ENCODE measurements around the gene PPFIA1.
"Not testable (repeated sequence)": the region's sequence is repeated elsewhere in the genome, so short reads cannot be mapped to it uniquely, and the experiment has no call there.

The PPFIA1 gene

DNA sequence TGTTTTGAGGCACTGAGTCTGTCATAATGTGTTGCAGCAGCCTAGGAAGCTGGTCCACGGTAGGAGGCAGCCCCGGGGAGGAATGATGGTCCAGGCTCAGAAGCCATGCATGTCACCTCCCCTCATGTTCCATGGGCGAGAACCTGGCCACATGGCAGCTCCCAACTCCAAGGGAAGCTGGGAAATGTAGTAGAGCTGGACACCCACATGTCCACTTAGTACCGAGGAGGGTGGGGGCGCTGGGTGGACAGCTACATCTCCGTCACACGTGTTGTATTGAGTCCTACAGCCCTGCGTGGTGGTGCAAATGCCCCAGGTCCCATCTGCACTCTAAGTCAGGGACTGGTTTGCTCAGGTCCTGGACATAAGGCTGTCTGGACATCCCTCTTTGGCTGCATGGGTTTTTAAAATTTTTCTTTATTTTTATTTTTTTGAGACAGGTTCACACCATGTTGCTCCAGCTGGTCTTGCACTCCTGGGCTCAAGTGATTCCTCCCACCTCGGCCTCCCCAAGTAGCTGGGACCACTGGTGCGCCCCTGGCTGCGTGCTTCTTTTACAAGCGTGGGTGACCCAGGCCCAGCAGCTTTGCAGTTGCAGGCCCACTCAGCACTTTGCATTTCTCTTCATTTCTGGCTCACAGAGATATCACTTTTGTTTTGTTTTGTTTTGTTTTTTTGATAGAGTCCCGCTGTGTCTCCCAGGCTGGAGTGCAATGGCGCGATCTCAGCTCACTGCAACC, 123.9 kb downstream of the PPFIA1 start:
- no peak for DNase-seq (ENCODE audit: low read depth in 2 of 2)

DNA sequence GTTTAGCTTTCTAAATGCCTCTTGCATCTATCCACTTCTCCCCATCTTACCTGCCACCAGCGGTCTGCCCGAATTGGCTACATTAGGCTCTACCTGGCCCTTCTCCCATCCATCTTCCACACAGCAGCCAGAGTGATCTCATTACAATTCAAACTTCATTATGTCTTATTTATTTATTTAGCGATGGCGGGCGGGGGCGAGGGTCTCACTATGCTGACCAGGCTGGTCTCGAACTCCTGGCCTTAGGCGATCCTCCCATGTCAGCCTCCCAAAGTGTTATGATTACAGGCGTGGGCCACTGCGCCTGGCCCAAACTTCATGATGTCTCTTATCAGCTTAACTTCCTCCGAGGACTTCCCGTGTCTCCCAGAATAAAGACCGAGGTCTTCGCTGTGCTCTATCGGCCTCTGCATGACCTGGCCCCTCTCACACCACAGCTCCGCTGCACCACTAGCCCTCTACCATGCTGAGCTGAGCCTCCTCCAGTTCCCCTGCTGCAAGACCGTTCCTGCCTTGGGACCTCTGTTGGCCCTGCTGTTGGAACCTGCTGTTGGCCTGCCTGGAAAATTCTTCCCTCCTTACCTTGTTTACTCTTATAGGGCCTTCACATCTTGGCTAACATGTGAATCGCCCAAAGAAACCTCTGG, 127.0 kb downstream of the PPFIA1 start:
- DNase-seq (ENCODE audit: low read depth in 2 of 2): no peak

DNA sequence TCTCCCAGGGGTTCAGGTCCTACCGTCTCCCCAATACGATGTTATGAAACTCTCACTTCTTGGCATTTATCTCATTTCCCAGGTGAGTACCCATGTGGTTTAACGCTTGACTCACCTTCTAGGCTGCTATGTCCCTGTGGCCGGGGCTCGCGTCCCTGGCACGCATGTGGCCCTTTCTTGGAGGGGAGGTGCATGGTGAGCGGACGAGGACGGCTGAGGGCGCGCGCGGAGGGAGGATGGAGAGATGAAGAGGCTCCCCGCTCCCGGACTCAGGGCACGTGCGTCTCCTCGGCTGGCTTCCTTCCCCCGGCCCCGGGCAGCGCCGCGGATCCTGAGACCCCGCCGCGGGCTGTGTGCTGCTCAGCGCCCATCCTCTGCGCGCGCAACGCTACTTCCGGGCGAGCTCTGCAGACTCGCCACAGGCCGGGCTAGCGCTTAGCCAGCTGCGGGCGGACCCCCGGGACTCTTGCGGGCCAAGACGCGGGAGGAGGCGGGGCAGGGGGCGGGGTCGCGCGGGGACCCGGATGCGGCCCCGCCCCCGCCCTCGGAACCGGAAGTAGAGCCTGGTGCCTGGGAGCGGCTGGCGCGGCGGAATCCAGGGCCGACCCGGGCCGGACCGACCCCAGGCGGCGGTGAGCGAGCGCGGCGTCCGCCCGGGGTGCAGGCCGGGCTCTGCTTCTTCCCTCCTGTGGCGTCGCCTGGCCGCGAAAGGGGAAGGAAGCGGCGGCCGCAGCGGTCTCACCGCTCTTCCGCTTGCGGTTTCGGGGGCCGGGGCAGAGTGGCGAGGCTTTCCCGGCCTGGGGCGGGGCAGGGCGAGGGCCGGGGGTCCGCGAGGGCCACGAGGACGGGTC, 127.7 kb downstream of the PPFIA1 start, which contains the start of gene CTTN:
TSS of gene CTTN (plus strand) at position 547 of the 851 bp plus-strand sequence. CDS start 8,769 bp downstream, outside the sequence.
- DNase-seq (ENCODE audit: low read depth in 2 of 2): peak; percentile 41 to 66

DNA sequence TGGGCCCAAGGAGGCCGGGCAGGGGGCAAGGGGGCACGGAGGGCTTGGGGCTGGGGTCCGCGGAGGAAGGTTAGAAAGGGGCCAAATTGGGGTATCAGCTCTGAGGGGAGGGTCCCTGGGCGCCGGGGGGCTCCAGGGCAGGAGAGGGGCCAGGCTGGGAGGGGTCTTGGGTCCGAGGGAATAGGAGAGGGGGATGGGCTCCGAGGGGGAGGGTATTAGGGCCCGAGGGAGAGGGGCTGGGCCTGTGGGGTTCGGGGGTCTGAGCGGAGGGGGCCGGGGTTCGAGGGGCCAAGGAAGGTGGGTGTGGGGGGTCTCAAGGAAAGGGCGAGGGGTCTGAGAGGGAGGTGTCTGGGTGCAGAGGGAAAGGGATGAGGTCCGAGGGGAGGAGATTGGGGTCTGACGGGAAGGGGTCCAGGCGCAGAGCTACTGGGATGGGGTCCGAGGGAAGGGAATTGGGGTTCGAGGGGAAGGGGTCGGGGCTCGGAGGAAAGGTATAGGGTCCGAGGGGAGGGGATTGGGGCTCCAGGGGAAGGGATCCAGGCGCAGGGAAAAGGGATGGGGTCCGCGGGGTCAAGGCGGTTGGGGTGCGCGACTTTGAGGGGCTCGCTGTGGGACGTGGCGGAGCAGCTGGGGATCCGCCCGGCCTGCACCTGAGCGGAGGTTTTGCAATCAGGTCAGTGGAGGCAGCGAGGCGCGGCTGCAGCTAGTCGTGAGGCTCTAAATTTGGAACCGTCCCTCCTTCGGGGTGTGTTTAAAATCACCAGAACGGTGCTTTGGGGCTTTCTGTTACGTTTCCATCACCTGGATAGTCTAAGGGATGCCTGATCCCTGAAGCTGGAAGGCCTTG, 128.6 kb downstream of the PPFIA1 start:
- DNase-seq (ENCODE audit: low read depth in 2 of 2): no peak

DNA sequence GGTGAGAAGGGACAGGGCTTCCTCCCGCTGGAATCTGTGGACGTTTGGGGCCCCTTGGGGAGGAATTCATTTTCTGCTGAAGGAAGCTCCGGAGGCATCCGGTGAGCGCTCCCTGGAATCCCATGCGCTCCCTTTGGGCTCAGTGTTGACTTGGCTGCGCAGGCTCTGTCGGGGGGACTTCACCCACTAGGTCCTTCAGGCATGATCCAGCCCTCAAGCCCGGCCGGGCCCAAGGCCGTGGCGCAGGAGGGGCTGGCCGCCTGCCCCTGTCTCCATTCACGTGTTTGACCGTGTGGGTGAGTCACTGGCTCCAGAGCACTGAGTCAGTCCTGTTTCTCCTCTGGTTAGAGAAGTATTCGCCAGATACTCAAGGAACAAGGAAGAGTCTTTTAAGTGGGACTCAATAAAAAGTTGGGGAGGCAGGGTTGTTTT, 129.2 kb downstream of the PPFIA1 start:
- no peak for DNase-seq (ENCODE audit: low read depth in 2 of 2)

DNA sequence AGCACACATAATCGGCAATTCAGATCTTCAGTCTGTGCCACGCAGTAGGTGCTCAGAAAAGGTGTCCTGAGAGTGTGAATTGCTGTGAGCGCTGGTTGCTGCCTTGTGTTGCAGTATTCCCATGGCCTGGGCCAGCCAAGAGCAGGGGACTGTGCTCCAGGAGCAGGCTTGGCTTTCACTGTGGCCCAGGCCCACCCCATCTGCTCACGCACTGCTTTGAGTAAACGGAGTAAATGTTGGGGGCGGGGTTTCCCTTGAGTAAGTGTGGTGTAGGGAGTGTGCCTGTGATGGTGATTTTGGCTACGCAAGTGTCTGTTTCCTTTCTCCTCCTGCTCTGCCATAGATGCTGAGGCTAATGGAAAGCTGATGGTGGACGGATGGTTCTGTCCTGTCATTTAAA, 130.2 kb downstream of the PPFIA1 start:
- DNase-seq (ENCODE audit: low read depth in 2 of 2): no peak

DNA sequence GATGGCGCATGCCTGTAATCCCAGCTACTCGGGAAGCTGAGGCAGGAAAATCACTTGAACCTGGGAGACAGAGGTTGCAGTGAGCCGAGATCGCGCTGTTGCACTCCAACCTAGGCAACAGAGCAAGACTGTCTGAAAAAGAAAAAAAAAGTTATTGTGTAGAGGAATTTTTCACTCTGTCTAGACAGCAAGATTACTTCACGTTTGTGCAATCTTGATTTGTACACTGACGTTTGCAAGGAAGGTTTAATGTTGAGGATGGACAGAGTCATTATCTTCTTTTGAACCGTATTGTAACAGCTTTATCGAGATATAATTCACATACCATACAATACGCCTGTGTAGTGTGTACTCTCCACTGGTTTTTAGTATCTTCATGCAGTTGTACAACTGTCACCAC, 131.5 kb downstream of the PPFIA1 start:
- no peak for DNase-seq (ENCODE audit: low read depth in 2 of 2)

DNA sequence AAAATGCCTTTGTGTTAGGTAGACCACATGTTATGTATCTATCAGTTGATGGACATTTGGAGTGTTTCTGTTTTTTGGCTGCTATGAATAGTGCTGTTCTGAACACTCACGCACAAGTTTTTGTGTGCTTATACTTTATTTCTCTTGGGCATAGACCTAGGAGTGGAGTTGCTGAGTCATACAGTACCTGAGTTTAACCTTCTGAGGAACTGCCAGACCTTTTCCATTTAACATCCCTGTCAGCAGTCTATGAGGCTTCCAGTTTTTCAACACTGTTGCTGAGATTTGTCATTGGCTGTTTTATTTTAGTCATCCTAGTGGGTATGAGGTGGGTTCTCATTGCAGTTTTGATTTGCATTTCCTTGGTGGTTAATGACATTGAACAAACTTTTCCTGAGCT, 132.2 kb downstream of the PPFIA1 start:
- DNase-seq (ENCODE audit: low read depth in 2 of 2): no peak

DNA sequence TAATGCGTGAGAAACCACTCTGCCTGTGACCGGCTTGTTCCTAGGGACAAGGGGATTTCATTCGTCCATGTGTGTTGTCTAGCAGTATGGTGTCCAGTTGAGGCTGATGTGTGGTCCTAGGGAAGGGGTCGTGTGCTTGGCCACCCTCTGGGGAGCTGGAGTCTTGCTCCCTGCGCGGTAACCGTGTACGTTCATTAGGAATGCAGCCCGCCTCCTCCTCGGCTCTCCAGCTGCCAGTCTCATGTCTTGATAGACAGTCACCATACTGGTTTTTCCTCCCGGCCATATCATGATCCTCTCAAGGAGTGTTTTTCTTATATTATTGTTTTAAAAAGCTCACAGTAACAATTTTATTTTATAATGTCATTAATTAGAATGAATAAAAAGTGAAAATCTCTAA, 133.8 kb downstream of the PPFIA1 start:
- no peak for DNase-seq (ENCODE audit: low read depth in 2 of 2)

DNA sequence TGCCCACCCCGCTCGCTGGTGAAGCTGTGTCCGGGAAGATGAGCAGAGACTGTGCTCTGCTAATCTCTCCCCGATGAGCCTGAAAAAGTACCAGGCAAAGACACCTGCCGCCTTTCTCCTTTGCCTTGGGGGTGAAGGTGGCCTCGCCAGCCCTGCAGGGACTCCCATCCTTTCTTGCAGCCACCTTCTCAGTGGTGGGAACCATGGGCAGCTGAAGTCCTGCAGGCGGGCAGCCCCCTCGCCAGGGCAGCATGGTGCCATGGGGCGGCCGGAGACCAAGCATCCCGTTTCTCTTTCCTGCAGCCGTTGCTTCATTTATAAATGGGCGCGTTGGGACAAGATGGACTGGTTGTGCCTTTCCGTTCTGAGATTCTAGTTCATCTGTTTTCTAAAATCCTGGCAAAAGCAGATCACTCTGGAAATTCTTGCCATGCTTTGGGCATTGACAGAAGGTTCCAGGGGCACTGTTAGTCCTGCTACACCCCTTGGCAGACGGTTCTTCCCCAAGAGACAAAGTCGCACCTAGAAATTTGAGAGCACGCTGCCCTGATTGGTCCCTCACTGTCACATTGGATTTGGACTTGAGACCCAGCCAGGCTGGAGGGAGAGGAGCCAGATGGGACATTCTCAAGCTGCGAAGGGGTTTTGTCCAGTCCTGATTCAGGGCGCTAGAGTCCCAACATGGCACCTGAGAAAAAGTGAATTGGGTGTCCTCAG, 135.3 kb downstream of the PPFIA1 start:
- no peak for DNase-seq (ENCODE audit: low read depth in 2 of 2)

DNA sequence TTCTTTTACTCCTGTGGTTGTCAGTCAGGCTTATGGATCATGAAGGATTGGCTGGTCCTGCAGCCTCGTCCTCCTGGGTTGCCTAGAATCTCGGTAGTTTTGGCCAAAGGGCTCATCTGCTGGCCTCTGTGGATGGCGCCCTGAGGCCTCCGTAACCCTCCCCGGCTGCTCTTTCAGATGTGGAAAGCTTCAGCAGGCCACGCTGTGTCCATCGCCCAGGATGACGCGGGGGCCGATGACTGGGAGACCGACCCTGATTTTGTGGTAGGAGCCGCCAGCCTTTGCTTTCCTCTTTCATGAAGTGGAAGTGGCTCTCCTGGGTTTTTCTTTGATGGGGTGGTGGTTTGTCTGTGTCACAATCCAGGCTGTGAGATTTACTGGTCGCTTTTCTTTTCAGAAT, 136.6 kb downstream of the PPFIA1 start:
- no peak for DNase-seq (ENCODE audit: low read depth in 2 of 2)

DNA sequence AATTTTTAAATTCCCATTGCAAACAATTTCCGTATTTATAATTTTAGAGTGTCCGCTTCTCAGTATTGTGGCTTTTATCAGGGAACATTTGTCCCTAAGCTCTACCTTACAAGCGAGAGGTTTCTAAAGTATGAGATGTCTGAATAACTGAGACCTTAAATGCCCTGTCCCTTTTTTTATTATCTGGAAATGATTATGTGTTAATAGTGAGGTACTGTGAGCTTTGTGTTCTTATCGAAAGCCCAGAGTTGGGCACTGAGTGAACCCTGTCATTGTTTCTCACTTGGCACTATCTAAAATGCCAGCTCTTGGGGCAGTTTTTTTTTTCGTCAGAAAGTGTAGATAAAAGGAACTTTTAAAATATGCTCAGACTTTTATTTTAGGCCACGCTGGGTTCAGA, 137.3 kb downstream of the PPFIA1 start:
- no peak for DNase-seq (ENCODE audit: low read depth in 2 of 2)

DNA sequence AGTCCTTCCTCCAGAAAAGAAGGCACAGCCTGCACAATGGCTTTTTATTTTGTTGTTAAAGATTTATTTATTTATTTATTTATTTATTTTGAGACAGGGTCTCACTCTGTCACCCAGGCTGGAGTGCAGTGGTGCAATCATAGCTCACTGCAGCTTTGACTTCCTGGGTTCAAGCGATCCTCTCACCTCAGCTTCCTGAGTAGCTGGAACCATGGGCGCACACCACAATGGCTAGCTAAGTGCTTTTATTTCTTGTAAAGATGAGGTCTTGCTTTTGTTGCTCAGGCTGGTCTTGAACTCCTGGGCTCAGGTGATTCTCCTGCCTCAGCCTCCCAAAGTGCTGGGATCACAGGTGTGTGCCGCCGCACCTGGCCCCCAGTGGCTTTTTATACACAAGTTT, 137.8 kb downstream of the PPFIA1 start:
- DNase-seq (ENCODE audit: low read depth in 2 of 2): not testable (repeated sequence)

DNA sequence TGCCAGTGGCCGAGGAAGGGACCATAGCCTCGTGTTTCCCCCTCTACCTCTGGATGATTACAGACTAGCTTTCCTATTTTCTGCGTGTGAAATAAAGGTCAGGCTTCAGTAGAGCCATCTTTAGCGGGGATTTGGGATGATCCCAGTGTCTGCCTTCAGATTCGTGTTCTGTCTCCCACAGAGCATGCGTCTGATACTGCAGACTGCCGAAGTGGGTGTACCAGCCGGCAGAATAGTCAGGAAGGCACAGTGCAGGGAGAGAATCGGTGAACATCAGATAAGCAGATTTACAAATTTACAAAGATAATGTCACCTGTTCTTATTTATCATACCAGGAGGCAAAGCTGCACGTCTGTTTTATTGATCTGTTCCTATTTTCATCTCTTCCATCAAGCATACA, 138.9 kb downstream of the PPFIA1 start:
- DNase-seq (ENCODE audit: low read depth in 2 of 2): no peak

DNA sequence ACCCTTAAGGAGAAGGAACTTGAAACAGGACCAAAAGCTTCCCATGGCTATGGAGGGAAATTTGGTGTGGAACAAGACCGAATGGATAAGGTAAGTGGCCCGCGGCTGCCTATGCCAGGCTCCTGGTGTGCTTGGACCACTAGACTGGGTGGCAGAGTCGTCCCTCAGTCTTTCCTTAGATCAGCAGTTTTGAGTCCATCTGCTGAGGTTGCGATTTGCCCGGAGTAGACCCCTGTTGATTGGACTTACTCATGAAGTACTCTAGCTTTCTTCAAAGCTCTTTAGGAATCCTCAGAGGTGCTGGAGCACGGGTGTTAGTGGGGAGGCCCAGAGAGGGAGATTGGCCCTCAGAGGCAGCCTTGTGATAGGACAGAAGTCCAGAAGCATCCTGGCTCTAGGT, 139.4 kb downstream of the PPFIA1 start:
- DNase-seq (ENCODE audit: low read depth in 2 of 2): no peak

DNA sequence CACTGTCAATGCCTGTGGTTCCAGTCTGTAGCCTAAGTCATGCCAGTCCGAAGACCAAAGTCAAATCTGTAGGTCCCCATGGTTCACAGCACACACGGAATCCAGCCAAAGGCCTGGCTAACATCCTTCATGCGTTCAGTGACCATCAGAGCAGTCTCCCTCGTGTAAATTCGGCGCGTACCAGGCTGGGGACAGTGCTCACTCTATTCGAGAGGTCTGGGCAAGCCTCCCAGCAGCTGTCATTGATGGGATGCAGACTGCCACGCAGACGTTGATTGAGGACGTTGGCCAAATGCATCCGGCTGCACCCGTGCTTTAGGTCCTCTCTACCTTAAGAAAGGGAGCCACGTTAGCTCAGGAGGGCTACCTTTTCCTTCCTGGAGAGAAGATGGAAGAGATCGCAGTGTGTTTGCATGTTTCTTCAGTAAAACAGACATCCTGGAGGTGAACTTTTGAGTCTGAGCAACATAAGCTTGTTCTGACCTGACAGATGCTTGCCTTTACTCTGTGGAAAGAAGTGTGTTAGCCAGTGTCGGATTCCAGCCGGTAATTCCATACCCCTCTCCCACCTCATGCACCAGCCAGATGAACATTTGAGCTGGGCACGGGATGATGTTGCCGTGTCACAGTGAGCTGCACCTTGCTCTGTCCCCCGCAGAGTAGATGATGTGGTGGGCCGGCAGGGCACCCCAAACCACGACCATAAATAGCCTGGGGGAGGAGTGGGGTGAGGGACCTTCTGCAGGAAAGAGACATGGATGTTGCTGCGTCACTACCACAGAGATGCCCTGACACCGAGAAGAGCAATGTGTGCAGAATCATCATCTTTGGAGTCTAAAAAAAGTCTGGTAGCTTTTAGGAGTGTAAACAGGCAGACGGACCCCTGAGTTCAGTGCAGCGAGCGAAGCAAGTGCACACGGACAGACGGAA, 140.1 kb downstream of the PPFIA1 start:
- DNase-seq (ENCODE audit: low read depth in 2 of 2): no peak

DNA sequence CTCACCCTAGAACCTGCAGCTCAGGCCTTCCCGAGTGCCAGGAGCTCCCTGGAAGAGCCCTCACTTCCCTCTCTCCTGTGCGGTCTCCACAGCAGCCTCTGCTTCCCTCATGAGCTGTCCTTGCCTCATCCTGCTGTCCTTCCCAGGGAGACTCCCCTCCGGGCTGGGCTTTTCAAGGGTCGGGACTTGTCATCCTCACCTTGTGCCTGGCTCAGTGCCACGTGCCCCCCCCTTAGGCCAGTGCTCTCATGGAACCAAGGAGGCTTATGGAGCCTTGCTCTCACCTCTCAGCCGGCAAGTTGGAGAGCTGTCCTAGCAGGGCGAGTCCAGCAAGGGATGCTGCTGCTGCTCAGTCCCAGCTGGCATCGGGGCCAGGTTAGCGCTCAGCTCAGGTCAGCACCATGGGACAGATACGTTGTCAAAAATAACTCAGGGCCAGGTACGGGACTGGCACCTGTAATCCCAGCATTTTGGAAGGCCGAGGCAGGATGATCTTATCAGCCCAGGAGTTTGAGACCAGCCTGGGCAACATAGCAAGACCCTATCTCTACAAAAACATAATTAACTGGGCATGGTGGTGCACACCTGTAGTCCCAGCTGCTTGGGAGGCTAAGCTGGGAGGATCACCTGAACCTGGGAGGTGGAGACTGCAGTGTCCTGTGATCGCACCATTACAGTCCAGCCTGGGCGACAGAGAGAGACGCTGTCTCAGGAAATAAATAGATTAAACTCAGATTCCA, 141.4 kb downstream of the PPFIA1 start:
- DNase-seq (ENCODE audit: low read depth in 2 of 2): no peak

DNA sequence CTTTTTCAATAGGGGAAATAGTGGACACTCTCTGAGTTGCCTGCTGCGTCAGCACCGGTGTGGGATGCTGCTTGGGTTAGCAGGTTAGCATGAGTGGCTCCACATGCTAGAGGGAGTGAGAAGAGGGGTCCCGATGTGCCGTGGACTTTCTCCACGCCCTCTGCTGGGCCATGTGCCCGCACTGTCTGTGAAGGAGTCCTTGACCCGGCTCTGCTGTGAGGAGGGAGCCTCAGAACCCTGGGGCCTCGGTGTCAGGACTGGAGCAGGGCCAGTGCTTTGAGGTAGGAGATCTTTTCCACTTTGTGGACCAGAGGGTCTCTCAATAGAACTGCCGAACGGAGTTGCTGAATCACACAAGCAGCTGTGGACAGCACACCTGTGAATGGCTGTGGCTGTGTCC, 142.7 kb downstream of the PPFIA1 start:
- no peak for DNase-seq (ENCODE audit: low read depth in 2 of 2)
